Kidney (tissue), 14 donors: ENCODE results near the gene ZNF358. TPM values are rescaled to one million over a fixed set of nuclear protein-coding genes. Genes with fewer than 3 reads are reported as not detected.

Experiments
- DNase-seq, 5 donors: peaks; one replicate each; pipeline ENCODE4 v3.0.0-alpha.2; 2013 to 2020
- FAIRE-seq: peaks from 2 replicates; lab custom pipeline; 2012; peaks lifted over from hg19 to GRCh38; lab: Jason Lieb, UNC
- H3K27ac ChIP-seq, 2 donors: one replicate each; pipeline ENCODE4 v1.7.0; 2013; ENCODE audit warnings: low read depth in 2 of 2, low read length in 2 of 2, inconsistent platforms in 1 of 2
- H3K27me3 ChIP-seq: one replicate; pipeline ENCODE4 v1.7.1; 2013; ENCODE audit warnings: low read length, inconsistent platforms; ENCODE audit not compliant: control insufficient read depth, insufficient read depth
- H3K36me3 ChIP-seq, 3 donors: one replicate each; pipeline versions ENCODE4 v1.7.0 to v1.7.1; 2013; ENCODE audit warnings: low read length in 3 of 3, control low read depth in 1 of 3, inconsistent platforms in 1 of 3; ENCODE audit not compliant: insufficient read depth in 3 of 3, control insufficient read depth in 2 of 3
- H3K4me1 ChIP-seq, 3 donors: one replicate each; pipeline versions ENCODE4 v1.7.0 to v1.7.1; 2013; ENCODE audit warnings: low read length in 3 of 3, inconsistent platforms in 1 of 3, low read depth in 1 of 3; ENCODE audit not compliant: control insufficient read depth in 2 of 3, insufficient read depth in 2 of 3
- H3K4me3 ChIP-seq, 3 donors: one replicate each; pipeline versions ENCODE4 v1.7.0 to v1.8.1; 2013; ENCODE audit warnings: low read length in 3 of 3, control low read depth in 1 of 3, inconsistent platforms in 1 of 3
- H3K9ac ChIP-seq, 3 donors: one replicate each; pipeline versions ENCODE4 v1.7.0 to v1.7.1; 2013; ENCODE audit warnings: low read length in 3 of 3, control low read depth in 1 of 3, inconsistent platforms in 1 of 3
- H3K9me3 ChIP-seq, 3 donors: one replicate each; pipeline versions ENCODE4 v1.7.0 to v1.7.1; 2013; ENCODE audit warnings: low read length in 3 of 3, control low read depth in 1 of 3, inconsistent platforms in 1 of 3; ENCODE audit not compliant: control insufficient read depth in 2 of 3, insufficient read depth in 1 of 3
- intact Hi-C: fragments of 100-400 bp; cut with DNase I; formaldehyde crosslinking; loops from one replicate; pipeline ENCODE4 v1.11.1; 2022
- polyA plus RNA-seq: library from polyadenylated mRNA; stranded (reverse); fragments of 350-450 nt; fragmentation: Illumina TruSeq; extraction: RNeasy Lipid Tissue Mini Kit (QIAGEN cat#74804); gene quantifications from one replicate; pipeline ENCODE4 v1.2.3, GENCODE V29; 2014; ENCODE audit warnings: low read depth, low replicate concordance; ENCODE audit not compliant: insufficient read depth
- total RNA-seq: library from RNA; stranded (reverse); fragmentation: NEBNext Ultra II Directional; extraction: Animal tissue kit (Norgen Biotek cat#: 25700); gene quantifications from one replicate; pipeline ENCODE4 v1.2.1, GENCODE V29; 2021
- TF ChIP-seq, protein P1 (sequence below): IDR thresholded peaks from 3 replicates; pipeline ENCODE4 v1.5.1; 2012; ENCODE audit warnings: mild to moderate bottlenecking, moderate library complexity, borderline replicate concordance; ENCODE audit not compliant: insufficient read depth; ENCODE audit errors: extremely low read depth
- donor health status: control.
- donor health status: control.
- donor health status: control.
- donor health status: control.
- donor health status: control.
- donor health status: DM: yes; HTN: yes; CAD: no.
- donor health status: Normal renal cell carcinoma (clear cell type).

ZNF358 gene
- total and polyA plus RNA-seq, 2 donors from 2014 or later, result 39.1 to 79.1 TPM

DNA sequence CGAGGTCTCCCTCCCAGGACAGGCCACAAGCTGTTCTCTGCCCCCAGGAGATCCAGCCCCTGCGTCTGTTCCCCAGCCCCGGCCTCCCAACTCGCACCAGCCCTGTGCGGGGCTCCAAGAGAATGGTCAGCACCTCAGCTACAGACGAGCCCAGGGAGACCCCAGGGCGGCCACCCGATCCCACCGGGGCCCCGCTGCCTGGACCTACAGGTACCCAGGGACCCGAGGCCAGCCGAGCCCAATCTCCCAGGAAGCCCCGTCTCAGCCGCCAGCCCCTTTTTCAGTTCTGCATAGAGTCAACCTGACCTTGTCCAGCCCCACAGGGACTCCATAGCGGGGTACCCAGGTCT lies 25.5 kb downstream of the ZNF358 start:
- H3K4me3 ChIP-seq, result no peak overlapping the region

DNA sequence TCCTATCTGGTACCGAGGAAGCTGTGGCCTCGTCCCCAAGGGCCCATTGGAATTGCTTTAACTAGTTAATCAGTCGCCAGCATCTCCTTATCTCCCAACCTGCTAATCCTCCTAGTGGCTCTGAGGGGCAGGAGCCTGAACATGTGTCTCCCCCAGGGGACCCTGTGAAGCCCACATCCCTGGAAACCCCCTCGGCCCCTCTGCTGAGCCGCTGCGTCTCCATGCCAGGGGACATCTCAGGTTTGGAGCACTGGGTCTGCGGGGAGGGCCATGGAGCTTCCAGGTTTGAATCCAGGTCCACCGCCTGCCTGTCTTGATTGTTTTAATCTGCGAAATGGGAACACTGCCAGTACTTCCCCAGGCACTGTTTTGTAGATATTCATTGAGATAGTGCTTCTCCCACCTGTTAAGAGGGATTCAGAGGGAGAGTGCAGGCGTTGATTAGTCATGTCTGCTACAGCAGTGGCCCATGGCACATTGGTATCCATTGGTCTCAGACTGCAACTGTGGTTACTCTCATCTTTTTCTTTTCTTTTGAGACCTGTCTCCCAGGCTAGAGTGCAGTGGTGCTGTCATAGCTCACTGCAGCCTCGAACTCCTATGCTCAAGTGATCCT lies 26.0 kb downstream of the ZNF358 start:
- H3K9ac ChIP-seq, result no peak overlapping the region
- TF ChIP-seq, protein P1, sequence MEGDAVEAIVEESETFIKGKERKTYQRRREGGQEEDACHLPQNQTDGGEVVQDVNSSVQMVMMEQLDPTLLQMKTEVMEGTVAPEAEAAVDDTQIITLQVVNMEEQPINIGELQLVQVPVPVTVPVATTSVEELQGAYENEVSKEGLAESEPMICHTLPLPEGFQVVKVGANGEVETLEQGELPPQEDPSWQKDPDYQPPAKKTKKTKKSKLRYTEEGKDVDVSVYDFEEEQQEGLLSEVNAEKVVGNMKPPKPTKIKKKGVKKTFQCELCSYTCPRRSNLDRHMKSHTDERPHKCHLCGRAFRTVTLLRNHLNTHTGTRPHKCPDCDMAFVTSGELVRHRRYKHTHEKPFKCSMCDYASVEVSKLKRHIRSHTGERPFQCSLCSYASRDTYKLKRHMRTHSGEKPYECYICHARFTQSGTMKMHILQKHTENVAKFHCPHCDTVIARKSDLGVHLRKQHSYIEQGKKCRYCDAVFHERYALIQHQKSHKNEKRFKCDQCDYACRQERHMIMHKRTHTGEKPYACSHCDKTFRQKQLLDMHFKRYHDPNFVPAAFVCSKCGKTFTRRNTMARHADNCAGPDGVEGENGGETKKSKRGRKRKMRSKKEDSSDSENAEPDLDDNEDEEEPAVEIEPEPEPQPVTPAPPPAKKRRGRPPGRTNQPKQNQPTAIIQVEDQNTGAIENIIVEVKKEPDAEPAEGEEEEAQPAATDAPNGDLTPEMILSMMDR, result no peak
- no peak for DNase-seq
- FAIRE-seq, result no peak
- no peak overlapping the region for H3K27ac ChIP-seq
- no peak overlapping the region for H3K4me3 ChIP-seq
- no peaks in the 10 kb centered on the region for H3K4me1 ChIP-seq
- intact Hi-C loops, result no loop called here
- H3K27me3 ChIP-seq, result no peaks in the 10 kb centered on the region
- H3K36me3 ChIP-seq, result peaks cover 3 to 19% (median 11%) of the 10 kb centered on the region in 3 donors
- H3K9me3 ChIP-seq, result no peaks in the 10 kb centered on the region

More for the DNA sequence above, 25.5 kb downstream of the ZNF358 start:
- H3K9ac ChIP-seq, result no peak overlapping the region
- intact Hi-C loops, result no loop called here
- peaks cover 3 to 19% (median 11%) of the 10 kb centered on the region in 3 donors for H3K36me3 ChIP-seq
- peak in 1 of 5 donors; percentile 50 for DNase-seq
- TF ChIP-seq, protein P1, result no peak
- FAIRE-seq, result no peak
- no peaks in the 10 kb centered on the region for H3K9me3 ChIP-seq
- no peaks in the 10 kb centered on the region for H3K4me1 ChIP-seq
- H3K27me3 ChIP-seq, result no peaks in the 10 kb centered on the region
- no peak overlapping the region for H3K27ac ChIP-seq

DNA sequence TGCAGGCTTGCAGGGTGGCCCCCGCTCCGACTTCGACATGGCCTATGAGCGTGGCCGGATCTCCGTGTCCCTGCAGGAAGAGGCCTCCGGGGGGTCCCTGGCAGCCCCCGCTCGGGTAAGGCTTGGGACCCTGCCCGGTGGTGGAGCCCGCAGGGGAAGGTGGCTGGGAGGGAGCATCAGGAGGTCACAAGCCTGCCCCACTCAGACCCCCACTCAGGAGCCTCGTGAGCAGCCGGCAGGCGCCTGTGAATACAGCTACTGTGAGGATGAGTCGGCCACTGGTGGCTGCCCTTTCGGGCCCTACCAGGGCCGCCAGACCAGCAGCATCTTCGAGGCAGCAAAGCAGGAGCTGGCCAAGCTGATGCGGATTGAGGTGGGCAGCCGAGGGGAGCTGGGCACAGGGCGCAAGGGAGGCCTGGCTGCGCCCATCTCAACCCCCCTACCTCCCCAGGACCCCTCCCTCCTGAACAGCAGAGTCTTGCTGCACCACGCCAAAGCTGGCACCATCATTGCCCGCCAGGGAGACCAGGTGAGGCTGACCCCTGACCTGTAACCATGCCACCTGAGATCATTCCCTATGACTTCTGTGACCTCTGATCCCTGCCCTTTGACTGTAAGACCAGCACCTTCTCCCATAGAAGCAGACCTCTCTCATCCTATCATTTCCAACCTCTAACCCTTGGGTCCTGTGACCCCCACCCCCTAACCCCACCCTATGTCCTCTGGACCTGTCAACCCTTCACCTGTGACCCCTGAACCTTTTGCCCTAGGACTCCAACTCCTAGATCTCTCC lies 26.8 kb downstream of the ZNF358 start:
- no peak overlapping the region for H3K9ac ChIP-seq
- no peaks in the 10 kb centered on the region for H3K4me1 ChIP-seq
- TF ChIP-seq, protein P1, result no peak
- peaks cover 0 to 19% (median 11%) of the 10 kb centered on the region in 3 donors for H3K36me3 ChIP-seq
- no peak overlapping the region for H3K4me3 ChIP-seq
- H3K27ac ChIP-seq, result no peak overlapping the region
- FAIRE-seq (no peak), DNase-seq (no peak)
- H3K27me3 ChIP-seq, result no peaks in the 10 kb centered on the region
- H3K9me3 ChIP-seq, result no peaks in the 10 kb centered on the region
- intact Hi-C loops, result no loop called here
